Vagina (tissue), 2 donors: ENCODE data around the gene RPL18. TPM values are rescaled to one million over a fixed set of nuclear protein-coding genes. Genes with fewer than 3 reads are reported as not detected.

Source experiments
- DNase-seq, 2 donors: peaks; one replicate each; pipeline ENCODE4 v3.0.0-alpha.2; 2017; ENCODE audit errors: extremely low spot score in 2 of 2
- H3K27ac ChIP-seq: fragments of 200-600 bp; sonication (generic); one replicate; pipeline ENCODE4 v1.5.1; 2019
- H3K27me3 ChIP-seq: fragments of 200-600 bp; sonication (generic); one replicate; pipeline ENCODE4 v1.5.1; 2019
- H3K36me3 ChIP-seq, 2 donors: fragments of 200-600 bp; sonication (generic); one replicate each; pipeline ENCODE4 v1.5.1; 2017 to 2019
- H3K4me1 ChIP-seq: fragments of 200-600 bp; sonication (generic); one replicate; pipeline ENCODE4 v1.5.1; 2019
- H3K4me3 ChIP-seq, 2 donors: fragments of 200-600 bp; sonication (generic); 1 replicate in 1 of 2; 2 replicates in 1 of 2; pipeline ENCODE4 v1.5.1; 2016 to 2019
- H3K9me3 ChIP-seq: fragments of 200-600 bp; sonication (generic); one replicate; pipeline ENCODE4 v1.5.1; 2019
- POLR2A ChIP-seq, 2 donors: fragments of 450-650 bp; IDR thresholded peaks; one replicate each; pipeline ENCODE4 v1.6.1; 2017; ENCODE audit warnings: antibody characterized with exemption in 2 of 2, mild to moderate bottlenecking in 2 of 2, moderate library complexity in 2 of 2
- POLR2AphosphoS5 ChIP-seq, 2 donors: sonication (generic); formaldehyde crosslinking; IDR thresholded peaks; one replicate each; pipeline ENCODE4 v1.9.0; 2017; ENCODE audit warnings: antibody characterized with exemption in 2 of 2, mild to moderate bottlenecking in 2 of 2, low read depth in 1 of 2; ENCODE audit not compliant: insufficient read depth in 1 of 2
- intact Hi-C: fragments of 100-400 bp; cut with DNase I; formaldehyde crosslinking; loops from one replicate; pipeline ENCODE4 v1.15.1; 2023
- total RNA-seq: library from RNA; depleted of rRNA; stranded (reverse); fragments of >200 nt; gene quantifications from one replicate; pipeline ENCODE4 v1.2.3, GENCODE V29; 2016
- TF ChIP-seq, protein P1 (sequence below), 3 experiments: fragments of 450-650 bp in 2 of 3; fragments of 200-600 bp in 1 of 3; sonication (generic) in 1 of 3; IDR thresholded peaks; one replicate each; pipeline ENCODE4 v1.5.1; 2017 to 2019; ENCODE audit warnings: antibody characterized with exemption in 3 of 3, mild to moderate bottlenecking in 2 of 3, moderate library complexity in 2 of 3

Gene RPL18
- total RNA-seq, 1 donor from 2014 or later: 2,346 TPM

GRCh38 chr19:48630296-48631063, 11.5 kb upstream of the RPL18 start:
- DNase-seq: no peak
- Histone ChIP-seq H3K36me3 (peaks cover 0 to 5% of the 10 kb centered on the region in 2 donors), H3K27ac (peak overlapping the region; percentile 79), H3K4me3 (peak overlapping the region in 1 of 2 donors; percentile 2), H3K9me3 (no peaks in the 10 kb centered on the region), H3K27me3 (no peaks in the 10 kb centered on the region), H3K4me1 (peaks cover 57% of the 10 kb centered on the region)
- TF ChIP-seq POLR2AphosphoS5 (IDR thresholded peaks at IDR 0.05; ENCODE audit: insufficient read depth in 1 of 2, low read depth in 1 of 2): peak; percentile 14 to 55
- TF ChIP-seq, protein P1, sequence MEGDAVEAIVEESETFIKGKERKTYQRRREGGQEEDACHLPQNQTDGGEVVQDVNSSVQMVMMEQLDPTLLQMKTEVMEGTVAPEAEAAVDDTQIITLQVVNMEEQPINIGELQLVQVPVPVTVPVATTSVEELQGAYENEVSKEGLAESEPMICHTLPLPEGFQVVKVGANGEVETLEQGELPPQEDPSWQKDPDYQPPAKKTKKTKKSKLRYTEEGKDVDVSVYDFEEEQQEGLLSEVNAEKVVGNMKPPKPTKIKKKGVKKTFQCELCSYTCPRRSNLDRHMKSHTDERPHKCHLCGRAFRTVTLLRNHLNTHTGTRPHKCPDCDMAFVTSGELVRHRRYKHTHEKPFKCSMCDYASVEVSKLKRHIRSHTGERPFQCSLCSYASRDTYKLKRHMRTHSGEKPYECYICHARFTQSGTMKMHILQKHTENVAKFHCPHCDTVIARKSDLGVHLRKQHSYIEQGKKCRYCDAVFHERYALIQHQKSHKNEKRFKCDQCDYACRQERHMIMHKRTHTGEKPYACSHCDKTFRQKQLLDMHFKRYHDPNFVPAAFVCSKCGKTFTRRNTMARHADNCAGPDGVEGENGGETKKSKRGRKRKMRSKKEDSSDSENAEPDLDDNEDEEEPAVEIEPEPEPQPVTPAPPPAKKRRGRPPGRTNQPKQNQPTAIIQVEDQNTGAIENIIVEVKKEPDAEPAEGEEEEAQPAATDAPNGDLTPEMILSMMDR (IDR thresholded peaks at IDR 0.05): no peak
- intact Hi-C loops: loop anchor here (10.0 kb wide), 1 partner anchor 334 kb away; the partner anchor contains the start of gene FTL

DNA sequence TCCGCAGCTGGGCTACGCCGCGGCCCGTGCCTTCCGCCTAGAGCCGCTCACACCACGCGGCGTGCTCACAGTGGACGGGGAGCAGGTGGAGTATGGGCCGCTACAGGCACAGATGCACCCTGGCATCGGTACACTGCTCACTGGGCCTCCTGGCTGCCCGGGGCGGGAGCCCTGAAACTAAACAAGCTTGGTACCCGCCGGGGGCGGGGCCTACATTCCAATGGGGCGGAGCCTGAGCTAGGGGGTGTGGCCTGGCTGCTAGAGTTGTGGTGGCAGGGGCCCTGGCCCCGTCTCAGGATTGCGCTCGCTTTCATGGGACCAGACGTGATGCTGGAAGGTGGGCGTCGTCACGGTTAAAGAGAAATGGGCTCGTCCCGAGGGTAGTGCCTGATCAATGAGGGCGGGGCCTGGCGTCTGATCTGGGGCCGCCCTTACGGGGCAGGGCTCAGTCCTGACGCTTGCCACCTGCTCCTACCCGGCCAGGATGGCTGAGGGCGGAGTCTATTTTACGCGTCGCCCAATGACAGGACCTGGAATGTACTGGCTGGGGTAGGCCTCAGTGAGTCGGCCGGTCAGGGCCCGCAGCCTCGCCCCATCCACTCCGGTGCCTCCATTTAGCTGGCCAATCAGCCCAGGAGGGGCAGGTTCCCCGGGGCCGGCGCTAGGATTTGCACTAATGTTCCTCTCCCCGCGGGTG, 10.8 kb upstream of the RPL18 start:
- intact Hi-C loops: loop anchor here (10.0 kb wide), 1 partner anchor 335 kb away; the partner anchor contains the start of gene FTL
- Histone ChIP-seq H3K9me3 (no peaks in the 10 kb centered on the region), H3K4me1 (peaks cover 56% of the 10 kb centered on the region), H3K36me3 (peaks cover 0 to 5% of the 10 kb centered on the region in 2 donors), H3K4me3 (no peak overlapping the region), H3K27ac (peak overlapping the region; percentile 79), H3K27me3 (no peaks in the 10 kb centered on the region)
- no peak for DNase-seq
- TF ChIP-seq POLR2AphosphoS5 (IDR thresholded peaks at IDR 0.05; ENCODE audit: insufficient read depth in 1 of 2, low read depth in 1 of 2) (no peak), POLR2A (IDR thresholded peaks at IDR 0.05) (no peak)
- TF ChIP-seq, protein P1 (IDR thresholded peaks at IDR 0.05): no peak

- Histone ChIP-seq H3K36me3 (peaks cover 0 to 5% of the 10 kb centered on the region in 2 donors), H3K27ac (peak overlapping the region; percentile 79), H3K9me3 (no peaks in the 10 kb centered on the region), H3K4me1 (peaks cover 58% of the 10 kb centered on the region), H3K4me3 (no peak overlapping the region), H3K27me3 (no peaks in the 10 kb centered on the region)
- no peak for DNase-seq
- intact Hi-C loops: no loop called here
- TF ChIP-seq, protein P1 (IDR thresholded peaks at IDR 0.05): no peak
- TF ChIP-seq POLR2AphosphoS5 (IDR thresholded peaks at IDR 0.05; ENCODE audit: insufficient read depth in 1 of 2, low read depth in 1 of 2) (no peak), POLR2A (IDR thresholded peaks at IDR 0.05) (no peak)
These were observed 10.3 kb upstream of the RPL18 start for GRCh38 chr19:48629297-48629598.

DNA sequence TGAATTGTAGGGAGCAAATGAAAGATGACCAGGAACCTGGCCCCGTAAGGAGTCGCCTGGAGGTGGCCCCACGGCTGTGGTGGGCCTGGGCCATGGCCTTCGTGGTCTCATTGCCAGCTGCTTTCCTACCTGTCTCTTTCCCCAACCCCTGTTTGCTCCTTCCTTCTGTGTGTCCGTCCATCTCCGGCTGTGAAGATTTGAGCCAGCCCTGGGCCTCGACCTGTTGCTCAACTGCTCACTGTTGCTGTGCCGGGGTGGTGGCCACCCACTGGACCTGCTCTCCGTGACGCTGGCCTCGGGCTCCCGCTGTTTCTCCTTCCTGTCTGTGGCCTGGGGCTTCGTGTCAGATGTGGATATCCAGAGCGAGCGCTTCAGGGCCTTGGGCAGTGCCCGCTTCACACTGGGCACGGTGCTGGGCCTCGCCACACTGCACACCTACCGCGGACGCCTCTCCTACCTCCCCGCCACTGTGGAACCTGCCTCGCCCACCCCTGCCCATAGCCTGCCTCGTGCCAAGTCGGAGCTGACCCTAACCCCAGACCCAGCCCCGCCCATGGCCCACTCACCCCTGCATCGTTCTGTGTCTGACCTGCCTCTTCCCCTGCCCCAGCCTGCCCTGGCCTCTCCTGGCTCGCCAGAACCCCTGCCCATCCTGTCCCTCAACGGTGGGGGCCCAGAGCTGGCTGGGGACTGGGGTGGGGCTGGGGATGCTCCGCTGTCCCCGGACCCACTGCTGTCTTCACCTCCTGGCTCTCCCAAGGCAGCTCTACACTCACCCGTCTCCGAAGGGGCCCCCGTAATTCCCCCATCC, 9.7 kb upstream of the RPL18 start:
- no peaks in the 10 kb centered on the region for H3K27me3 ChIP-seq
- H3K9me3 ChIP-seq: no peaks in the 10 kb centered on the region
- no peak overlapping the region for H3K4me3 ChIP-seq
- intact Hi-C loops: no loop called here
- H3K36me3 ChIP-seq: peaks cover 0 to 5% of the 10 kb centered on the region in 2 donors
- H3K27ac ChIP-seq: no peak overlapping the region
- peaks cover 55% of the 10 kb centered on the region for H3K4me1 ChIP-seq
- DNase-seq: no peak
- TF ChIP-seq POLR2A (IDR thresholded peaks at IDR 0.05): no peak
- TF ChIP-seq, protein P1 (IDR thresholded peaks at IDR 0.05): no peak
- TF ChIP-seq POLR2AphosphoS5 (IDR thresholded peaks at IDR 0.05; ENCODE audit: insufficient read depth in 1 of 2, low read depth in 1 of 2): no peak
